GM11168 (cell line): ENCODE results near the gene UFC1.

Experiments used
- in situ Hi-C: fragments of 300-500 bp; cut with MboI; formaldehyde crosslinking; loops from one replicate; pipeline ENCODE4 v1.12.0; 2022; ENCODE audit warnings: low sequenced_read_pairs; ENCODE audit not compliant: unreplicated experiment

The UFC1 gene

GRCh38 chr1:161165742-161166668 is 12.2 kb downstream of the UFC1 start, which contains the start of gene PPOX:
Gene PPOX, plus strand, starts transcription at chr1:161166426. Its CDS starts 422 bp downstream, at chr1:161166848.
- in situ Hi-C loops: no loop called here

- in situ Hi-C loops: no loop called here
Observed at GRCh38 chr1:161166669-161167548, 13.1 kb downstream of the UFC1 start.

GRCh38 chr1:161168906-161169305 is 15.1 kb downstream of the UFC1 start:
- in situ Hi-C loops: no loop called here

GRCh38 chr1:161171191-161171590 is 17.4 kb downstream of the UFC1 start:
- in situ Hi-C loops: no loop called here

- in situ Hi-C loops: no loop called here
Observed at GRCh38 chr1:161171696-161172095, 17.9 kb downstream of the UFC1 start.

GRCh38 chr1:161172349-161172748 is 18.6 kb downstream of the UFC1 start:
- in situ Hi-C loops: no loop called here

- in situ Hi-C loops: no loop called here
Observed at GRCh38 chr1:161172776-161173376, 19.1 kb downstream of the UFC1 start.

GRCh38 chr1:161173711-161174110 is 19.9 kb downstream of the UFC1 start:
- in situ Hi-C loops: no loop called here

- in situ Hi-C loops: no loop called here
Observed at GRCh38 chr1:161174911-161175310, 21.1 kb downstream of the UFC1 start.

- in situ Hi-C loops: no loop called here
Observed at GRCh38 chr1:161175771-161176453, 22.1 kb downstream of the UFC1 start.

GRCh38 chr1:161176468-161177111 is 22.8 kb downstream of the UFC1 start:
- in situ Hi-C loops: no loop called here

- in situ Hi-C loops: no loop called here
Observed at GRCh38 chr1:161177112-161177935, 23.5 kb downstream of the UFC1 start, which contains the start of gene B4GALT3. Gene B4GALT3, minus strand, starts transcription at chr1:161177507. Its CDS starts 1,447 bp downstream, at chr1:161176060.

GRCh38 chr1:161177936-161178244 is 24.1 kb downstream of the UFC1 start:
- in situ Hi-C loops: no loop called here

GRCh38 chr1:161179698-161180097 is 25.9 kb downstream of the UFC1 start:
- in situ Hi-C loops: no loop called here

GRCh38 chr1:161180639-161181038 is 26.9 kb downstream of the UFC1 start:
- in situ Hi-C loops: no loop called here

GRCh38 chr1:161182214-161182613 is 28.4 kb downstream of the UFC1 start:
- in situ Hi-C loops: no loop called here

GRCh38 chr1:161185282-161185682 is 31.5 kb downstream of the UFC1 start:
- in situ Hi-C loops: no loop called here

GRCh38 chr1:161185732-161186311 is 32.0 kb downstream of the UFC1 start:
- in situ Hi-C loops: no loop called here
